ENCODE measurements around the gene ACMSD. TPM values are rescaled to one million over a fixed set of nuclear protein-coding genes. Genes with fewer than 3 reads are reported as not detected.
"Not testable (repeated sequence)": the region's sequence is repeated elsewhere in the genome, so short reads cannot be mapped to it uniquely, and the experiment has no call there.

ACMSD gene
- total and polyA plus RNA-seq, 5 donors: not detected

GRCh38 chr2:134906726-134907125 is 68.3 kb downstream of the ACMSD start:
- Histone ChIP-seq H3K27ac (ENCODE audit: low read length) (no peak overlapping the region), H3K4me3 (ENCODE audit: low read length) (no peak overlapping the region), H3K4me1 (ENCODE audit: control insufficient read depth, insufficient read depth, low read length) (no peaks in the 10 kb centered on the region), H3K9me3 (ENCODE audit: control insufficient read depth, low read length) (no peaks in the 10 kb centered on the region), H3K27me3 (ENCODE audit: control insufficient read depth, insufficient read depth) (no peaks in the 10 kb centered on the region)
- 72% methylated on average over 2 of the region's 2 CpGs for WGBS
- DNase-seq (no peak), ATAC-seq (no peak)
- intact Hi-C loops (cut with DNase I): no loop called here

DNA sequence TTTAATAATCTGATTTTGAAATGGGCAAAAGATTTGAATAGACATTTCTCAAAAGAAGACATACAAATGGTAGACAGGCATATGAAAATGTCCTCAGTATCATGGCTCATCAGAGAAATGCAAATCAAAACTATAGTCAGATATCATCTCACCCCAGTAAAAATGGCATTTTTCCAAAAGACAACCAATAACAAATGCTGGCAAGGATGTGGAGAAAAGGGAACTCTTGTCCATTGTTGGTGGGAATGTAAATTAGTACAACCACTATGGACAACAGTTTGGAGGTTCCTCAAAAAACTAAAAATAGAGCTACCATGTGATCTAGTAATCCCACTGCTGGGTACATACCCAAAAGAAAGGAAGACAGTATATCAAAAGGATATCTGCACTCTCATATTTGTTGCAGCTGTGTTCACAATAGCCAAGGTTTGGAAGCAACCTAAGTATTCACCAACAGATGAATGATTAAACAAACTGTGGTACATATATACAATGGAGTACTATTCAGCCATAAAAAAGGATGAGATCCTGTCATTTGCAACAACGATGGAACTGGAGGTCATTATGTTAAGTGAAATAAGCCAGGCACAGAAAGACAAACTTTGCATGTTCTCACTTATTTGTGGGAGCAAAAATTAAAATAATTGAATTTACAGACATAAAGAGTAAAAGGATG is 69.2 kb downstream of the ACMSD start:
- intact Hi-C loops (cut with DNase I); H3K4me1 ChIP-seq (ENCODE audit: control insufficient read depth, insufficient read depth, low read length); H3K9me3 ChIP-seq (ENCODE audit: control insufficient read depth, low read length); H3K4me3 ChIP-seq (ENCODE audit: low read length); DNase-seq; H3K27ac ChIP-seq (ENCODE audit: low read length); H3K27me3 ChIP-seq (ENCODE audit: control insufficient read depth, insufficient read depth); ATAC-seq: not testable (repeated sequence)
- WGBS: 80% methylated on average over 1 of the region's 1 CpG

DNA sequence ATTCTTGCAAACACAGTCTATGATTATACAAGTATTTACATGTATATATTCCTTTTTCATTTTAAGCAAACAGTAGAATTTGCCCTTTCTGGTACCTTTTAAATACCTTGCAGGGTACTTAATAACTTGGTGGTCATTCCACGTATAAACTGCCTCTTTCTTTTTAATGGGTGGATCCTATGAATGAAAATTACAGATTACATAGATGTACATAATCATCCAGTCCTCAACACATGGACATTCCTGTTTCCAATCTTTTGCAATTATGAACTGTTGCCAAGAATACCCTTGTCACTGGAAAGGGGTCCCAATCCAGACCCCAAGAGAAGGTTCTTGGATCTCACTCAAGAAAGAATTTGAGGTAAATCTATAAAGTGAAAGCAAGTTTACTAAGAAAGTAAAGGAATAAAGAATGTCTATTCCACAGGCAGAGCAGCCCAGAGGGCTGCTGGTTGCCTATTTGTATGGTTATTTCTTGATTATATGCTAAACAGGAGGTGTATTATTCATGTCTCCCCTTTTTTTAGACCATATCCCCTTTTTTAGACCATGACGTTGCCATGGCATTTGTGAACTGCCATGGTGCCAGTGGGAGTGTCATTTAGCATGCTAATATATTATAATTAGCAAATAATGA is 72.5 kb downstream of the ACMSD start:
- no peak overlapping the region for H3K27ac ChIP-seq (ENCODE audit: low read length)
- H3K4me3 ChIP-seq (ENCODE audit: low read length): no peak overlapping the region
- H3K4me1 ChIP-seq (ENCODE audit: control insufficient read depth, insufficient read depth, low read length): no peaks in the 10 kb centered on the region
- DNase-seq (no peak), ATAC-seq (no peak)
- WGBS: 88% methylated on average over 2 of the region's 2 CpGs
- intact Hi-C loops (cut with DNase I): no loop called here
- no peaks in the 10 kb centered on the region for H3K9me3 ChIP-seq (ENCODE audit: control insufficient read depth, low read length)
- no peaks in the 10 kb centered on the region for H3K27me3 ChIP-seq (ENCODE audit: control insufficient read depth, insufficient read depth)

GRCh38 chr2:134911400-134911785 is 73.0 kb downstream of the ACMSD start:
- intact Hi-C loops (cut with DNase I): no loop called here
- Histone ChIP-seq H3K9me3 (ENCODE audit: control insufficient read depth, low read length) (no peaks in the 10 kb centered on the region), H3K27ac (ENCODE audit: low read length) (no peak overlapping the region), H3K27me3 (ENCODE audit: control insufficient read depth, insufficient read depth) (no peaks in the 10 kb centered on the region), H3K4me3 (ENCODE audit: low read length) (no peak overlapping the region), H3K4me1 (ENCODE audit: control insufficient read depth, insufficient read depth, low read length) (no peaks in the 10 kb centered on the region)
- ATAC-seq (no peak), DNase-seq (no peak)
- 92% methylated on average over 3 of the region's 3 CpGs for WGBS

DNA sequence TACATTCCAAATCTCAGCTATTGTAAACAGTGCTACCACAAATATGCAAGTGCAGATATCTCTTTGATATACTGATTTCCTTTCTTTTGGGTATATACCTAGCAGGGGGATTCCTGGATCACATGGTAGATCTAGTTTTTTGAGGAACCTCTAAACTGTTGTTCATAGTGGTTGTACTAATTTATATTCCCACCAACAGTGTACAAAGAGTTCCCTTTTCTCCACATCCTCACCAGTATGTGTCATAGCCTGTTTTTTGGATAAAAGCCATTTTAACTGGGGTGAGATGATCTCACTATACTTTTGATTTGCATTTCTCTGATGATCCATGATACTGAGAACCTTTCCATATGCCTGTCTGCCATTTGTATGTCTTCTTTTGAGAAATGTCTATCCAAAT is 73.9 kb downstream of the ACMSD start:
- peaks cover 2% of the 10 kb centered on the region for H3K4me1 ChIP-seq (ENCODE audit: control insufficient read depth, insufficient read depth, low read length)
- no peak overlapping the region for H3K4me3 ChIP-seq (ENCODE audit: low read length)
- H3K9me3 ChIP-seq (ENCODE audit: control insufficient read depth, low read length): no peaks in the 10 kb centered on the region
- ATAC-seq: no peak
- no peak for DNase-seq
- no peaks in the 10 kb centered on the region for H3K27me3 ChIP-seq (ENCODE audit: control insufficient read depth, insufficient read depth)
- intact Hi-C loops (cut with DNase I): no loop called here
- no peak overlapping the region for H3K27ac ChIP-seq (ENCODE audit: low read length)

DNA sequence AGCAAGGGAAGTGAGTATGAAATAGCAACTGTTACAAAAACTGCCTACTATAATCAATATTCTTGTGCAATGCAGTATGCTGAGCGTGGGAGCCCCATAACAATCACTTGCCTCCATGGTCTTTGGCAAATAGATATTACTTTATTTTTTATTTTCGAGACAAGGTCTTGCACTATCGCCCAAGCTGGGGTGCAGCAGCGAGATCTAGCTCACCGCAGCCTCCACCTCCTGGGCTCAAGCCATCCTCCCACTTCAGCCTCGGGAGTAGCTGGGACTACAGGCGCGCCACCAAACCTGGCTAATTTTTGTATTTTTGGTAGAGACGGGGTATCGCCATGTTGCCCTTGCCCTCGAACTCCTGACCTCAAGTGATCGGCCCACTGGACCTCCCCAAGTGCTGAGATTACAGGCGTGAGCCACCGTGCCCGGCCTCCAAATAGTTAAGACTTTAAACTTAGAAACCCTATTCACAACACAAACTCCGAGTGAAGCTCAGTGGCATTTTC is 79.0 kb downstream of the ACMSD start:
- peak overlapping the region; percentile 76 for H3K27ac ChIP-seq (ENCODE audit: low read length)
- intact Hi-C loops (cut with DNase I): no loop called here
- whole genome bisulfite sequencing: 31% methylated on average over 16 of the region's 16 CpGs
- no peaks in the 10 kb centered on the region for H3K27me3 ChIP-seq (ENCODE audit: control insufficient read depth, insufficient read depth)
- no peaks in the 10 kb centered on the region for H3K9me3 ChIP-seq (ENCODE audit: control insufficient read depth, low read length)
- peaks cover 3% of the 10 kb centered on the region for H3K4me1 ChIP-seq (ENCODE audit: control insufficient read depth, insufficient read depth, low read length)
- ATAC-seq: no peak
- DNase-seq: peak; percentile 18 to 52 (median 48)
- H3K4me3 ChIP-seq (ENCODE audit: low read length): peak overlapping the region; percentile 81

GRCh38 chr2:134917888-134918525 is 79.6 kb downstream of the ACMSD start:
- intact Hi-C loops (cut with DNase I): no loop called here
- Histone ChIP-seq H3K27ac (ENCODE audit: low read length) (peak overlapping the region; percentile 76), H3K4me3 (ENCODE audit: low read length) (peak overlapping the region; percentile 81), H3K9me3 (ENCODE audit: control insufficient read depth, low read length) (no peaks in the 10 kb centered on the region), H3K4me1 (ENCODE audit: control insufficient read depth, insufficient read depth, low read length) (peaks cover 3% of the 10 kb centered on the region), H3K27me3 (ENCODE audit: control insufficient read depth, insufficient read depth) (no peaks in the 10 kb centered on the region)
- DNase-seq: no peak
- WGBS: under 1% methylated on average over 38 of the region's 38 CpGs
- ATAC-seq: peak; percentile 89 to 90

DNA sequence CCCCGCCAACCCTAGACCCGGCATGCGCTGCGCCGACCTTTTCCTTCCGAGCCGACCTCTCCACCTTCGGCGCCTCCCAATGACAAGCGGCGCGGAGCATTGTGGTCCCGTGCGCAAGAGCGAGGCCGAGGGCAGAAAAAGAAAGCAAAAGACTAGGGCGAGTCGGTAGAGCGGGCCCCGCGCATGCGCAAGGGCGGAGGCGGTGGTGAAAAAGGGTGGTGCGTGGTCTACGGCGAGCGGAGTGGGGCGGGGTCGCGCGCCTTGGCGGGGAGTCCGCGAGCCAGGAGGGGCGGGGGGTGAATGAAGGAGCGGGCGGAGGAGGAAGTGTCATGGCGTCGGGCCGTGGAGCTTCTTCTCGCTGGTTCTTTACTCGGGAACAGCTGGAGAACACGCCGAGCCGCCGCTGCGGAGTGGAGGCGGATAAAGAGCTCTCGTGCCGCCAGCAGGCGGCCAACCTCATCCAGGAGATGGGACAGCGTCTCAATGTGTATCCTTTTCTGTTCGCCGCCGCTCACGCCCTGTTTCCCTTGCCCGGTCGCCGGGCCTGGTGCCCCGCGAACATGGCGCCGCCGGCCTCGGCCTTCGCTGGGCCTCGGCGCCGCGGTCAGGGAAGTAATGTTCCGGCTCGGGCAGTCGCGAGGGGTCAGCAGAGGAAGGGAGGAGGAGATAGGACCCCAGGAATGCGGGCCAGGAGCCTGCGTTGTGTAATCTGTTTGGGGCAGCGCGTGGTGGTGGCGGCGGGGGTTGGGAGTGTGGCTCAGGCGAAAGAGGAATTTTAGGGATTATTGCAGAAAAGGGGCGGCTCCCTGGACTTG is 80.3 kb downstream of the ACMSD start, which contains the start of gene CCNT2:
Gene CCNT2 (plus strand): TSS at position 297 of the 815 bp plus-strand sequence. CDS start 33 bp downstream, at position 330.
- peaks cover 3% of the 10 kb centered on the region for H3K4me1 ChIP-seq (ENCODE audit: control insufficient read depth, insufficient read depth, low read length)

DNA sequence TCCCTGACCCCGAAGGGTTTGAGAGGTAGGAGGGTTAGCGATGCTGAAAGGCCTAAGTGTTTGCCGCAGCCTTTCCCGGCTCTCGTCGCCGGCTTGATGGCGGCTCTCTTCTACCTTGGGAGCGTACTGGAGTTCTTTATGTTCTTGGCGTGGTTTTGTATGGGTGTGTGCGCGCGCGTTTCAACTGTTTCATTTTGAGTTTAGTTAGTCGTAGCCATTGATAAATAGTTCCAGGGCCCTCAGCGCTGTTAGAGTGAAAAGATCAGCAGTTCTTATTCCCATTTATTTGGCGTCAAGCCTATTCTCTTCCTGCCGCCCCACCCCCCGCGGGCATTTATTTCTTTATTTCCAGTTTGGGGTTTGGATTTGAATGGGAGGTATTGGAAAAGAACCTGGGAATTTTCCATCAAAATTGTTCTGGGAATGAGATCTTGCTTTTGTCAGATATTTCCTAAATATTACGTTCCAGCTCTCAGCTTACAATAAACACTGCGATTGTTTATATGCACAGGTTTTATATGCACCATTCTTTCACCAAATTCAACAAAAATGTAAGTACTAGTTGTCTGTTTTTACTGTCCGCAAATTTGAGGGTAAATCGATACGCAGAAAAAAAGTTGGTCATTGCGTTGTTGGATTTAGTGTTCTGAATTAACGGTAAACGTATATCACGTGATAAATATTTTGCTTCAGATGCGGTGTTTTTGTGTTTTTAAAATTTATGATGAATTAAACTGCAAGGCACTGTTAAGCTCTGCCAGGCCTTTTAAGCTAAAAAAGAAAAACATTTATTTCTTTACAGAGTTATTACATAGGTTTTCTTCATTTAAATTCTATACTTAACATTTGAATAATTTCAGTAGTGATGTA is 81.2 kb downstream of the ACMSD start:
- Histone ChIP-seq H3K4me3 (ENCODE audit: low read length) (peak overlapping the region; percentile 68), H3K4me1 (ENCODE audit: control insufficient read depth, insufficient read depth, low read length) (peaks cover 3% of the 10 kb centered on the region), H3K9me3 (ENCODE audit: control insufficient read depth, low read length) (no peaks in the 10 kb centered on the region), H3K27ac (ENCODE audit: low read length) (peak overlapping the region; percentile 76), H3K27me3 (ENCODE audit: control insufficient read depth, insufficient read depth) (no peaks in the 10 kb centered on the region)
- peak in 1 of 3 donors; percentile 60 for DNase-seq
- intact Hi-C loops (cut with DNase I): no loop called here
- 1% methylated on average over 30 of the region's 30 CpGs for WGBS
- ATAC-seq: peak; percentile 0 to 5

More for the DNA sequence above, 80.3 kb downstream of the ACMSD start, which contains the start of gene CCNT2:
- Histone ChIP-seq H3K27me3 (ENCODE audit: control insufficient read depth, insufficient read depth) (no peaks in the 10 kb centered on the region), H3K9me3 (ENCODE audit: control insufficient read depth, low read length) (no peaks in the 10 kb centered on the region), H3K4me3 (ENCODE audit: low read length) (peak within 1 kb of the TSS; percentile 81), H3K27ac (ENCODE audit: low read length) (peak within 1 kb of the TSS; percentile 76)
- under 1% methylated on average over 83 of the region's 83 CpGs for WGBS
- intact Hi-C loops (cut with DNase I): no loop called here
- ATAC-seq (peak; percentile 96 to 97), DNase-seq (peak; percentile 99 to 100 (median 99))

DNA sequence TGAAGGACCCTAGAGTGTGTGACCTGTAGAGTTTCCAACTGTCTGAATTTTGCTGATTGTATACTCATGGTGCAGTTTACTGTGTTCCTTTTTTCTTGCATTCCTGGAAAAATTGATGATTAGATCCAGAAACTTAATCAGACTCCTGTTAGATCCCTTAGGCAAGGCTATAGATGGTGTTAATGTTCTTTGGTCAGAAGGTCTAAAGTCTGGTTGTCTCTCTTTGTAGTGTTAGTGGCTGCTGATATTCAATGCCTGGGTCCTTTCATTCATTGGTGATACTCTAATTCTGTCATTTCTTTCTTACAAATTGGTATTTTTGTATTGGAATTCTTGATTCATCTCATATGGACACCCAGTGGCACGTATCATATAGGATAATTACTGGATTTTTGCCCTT is 86.5 kb downstream of the ACMSD start:
- peaks cover 4% of the 10 kb centered on the region for H3K4me1 ChIP-seq (ENCODE audit: control insufficient read depth, insufficient read depth, low read length)
- intact Hi-C loops (cut with DNase I): no loop called here
- no peak overlapping the region for H3K4me3 ChIP-seq (ENCODE audit: low read length)
- no peaks in the 10 kb centered on the region for H3K27me3 ChIP-seq (ENCODE audit: control insufficient read depth, insufficient read depth)
- 100% methylated on average over 1 of the region's 1 CpG for WGBS
- H3K27ac ChIP-seq (ENCODE audit: low read length): no peak overlapping the region
- no peak for DNase-seq
- ATAC-seq: no peak
- no peaks in the 10 kb centered on the region for H3K9me3 ChIP-seq (ENCODE audit: control insufficient read depth, low read length)
